Endometrial microvascular endothelial cells (primary cell): ENCODE results near the gene ZSWIM4. TPM values are rescaled to one million over a fixed set of nuclear protein-coding genes. Genes with fewer than 3 reads are reported as not detected.
"Not testable (repeated sequence)": the region's sequence is repeated elsewhere in the genome, so short reads cannot be mapped to it uniquely, and the experiment has no call there.

ENCODE experiments used
- in situ Hi-C: cut with HindIII; loops from 2 replicates; pipeline ENCODE4 v1.10.0; 2017; ENCODE audit warnings: low sequenced_read_pairs, low pct_unique_long_range_greater_than_20kb; ENCODE audit errors: inconsistent ontology term
- total RNA-seq: library from RNA; depleted of rRNA; stranded (reverse); fragments of >200 nt; gene quantifications from one replicate; pipeline ENCODE4 v1.2.3, GENCODE V29; 2015; ENCODE audit errors: inconsistent ontology term

Gene ZSWIM4
- total RNA-seq, 1 donor from 2014 or later = 5.5 TPM

GRCh38 chr19:13844130-13844631, 48.9 kb downstream of the ZSWIM4 start:
- in situ Hi-C loops = no loop called here

GRCh38 chr19:13846557-13847406, 51.5 kb downstream of the ZSWIM4 start:
- in situ Hi-C loops = no loop called here

GRCh38 chr19:13847407-13848339, 52.4 kb downstream of the ZSWIM4 start:
- in situ Hi-C loops = no loop called here

- in situ Hi-C loops = no loop called here
Measured at GRCh38 chr19:13848340-13848677, 53.1 kb downstream of the ZSWIM4 start.

GRCh38 chr19:13848798-13849676, 53.8 kb downstream of the ZSWIM4 start:
- in situ Hi-C loops = no loop called here

GRCh38 chr19:13849991-13850909, 55.0 kb downstream of the ZSWIM4 start:
- in situ Hi-C loops = no loop called here

GRCh38 chr19:13850910-13851733, 55.9 kb downstream of the ZSWIM4 start:
- in situ Hi-C loops = no loop called here

GRCh38 chr19:13851734-13852114, 56.5 kb downstream of the ZSWIM4 start:
- in situ Hi-C loops = not testable (repeated sequence)

GRCh38 chr19:13852171-13852707, 57.0 kb downstream of the ZSWIM4 start:
- in situ Hi-C loops = not testable (repeated sequence)

- in situ Hi-C loops = no loop called here
Measured at GRCh38 chr19:13856497-13856896, 61.3 kb downstream of the ZSWIM4 start.

GRCh38 chr19:13859361-13859880, 64.2 kb downstream of the ZSWIM4 start:
- in situ Hi-C loops = no loop called here

- in situ Hi-C loops = no loop called here
Measured at GRCh38 chr19:13860679-13861391, 65.6 kb downstream of the ZSWIM4 start.

- in situ Hi-C loops = no loop called here
Measured at GRCh38 chr19:13861392-13861713, 66.1 kb downstream of the ZSWIM4 start.

GRCh38 chr19:13861714-13862531, 66.7 kb downstream of the ZSWIM4 start:
- in situ Hi-C loops = no loop called here

GRCh38 chr19:13864046-13864666, 68.9 kb downstream of the ZSWIM4 start:
- in situ Hi-C loops = no loop called here
